Progenitor cell of endocrine pancreas (in vitro differentiated cells): Measurements from ENCODE around the gene LAMB4. TPM values are rescaled to one million over a fixed set of nuclear protein-coding genes. Genes with fewer than 3 reads are reported as not detected.

Source experiments
- DNase-seq: peaks from one replicate; pipeline ENCODE4 v3.0.0; 2021; ENCODE audit warnings: low spot score; ENCODE audit not compliant: unreplicated experiment
- H3K27ac Mint-ChIP-seq: 2 replicates; pipeline ENCODE4 v1.8.0; 2021; ENCODE audit warnings: mild to moderate bottlenecking, moderate library complexity, mixed read lengths
- H3K27me3 Mint-ChIP-seq: 2 replicates; pipeline ENCODE4 v1.8.0; 2021; ENCODE audit warnings: mixed read lengths
- H3K36me3 Mint-ChIP-seq: 2 replicates; pipeline ENCODE4 v1.8.0; 2022; ENCODE audit warnings: mixed read lengths; ENCODE audit not compliant: insufficient read depth
- H3K4me1 Mint-ChIP-seq: 2 replicates; pipeline ENCODE4 v1.8.0; 2021; ENCODE audit warnings: low read depth, mixed read lengths
- H3K4me3 Mint-ChIP-seq: 2 replicates; pipeline ENCODE4 v1.8.0; 2021; ENCODE audit warnings: low read depth, mild to moderate bottlenecking, moderate library complexity, mixed read lengths
- H3K9me3 Mint-ChIP-seq: 2 replicates; pipeline ENCODE4 v1.8.0; 2021; ENCODE audit warnings: low read depth, mixed read lengths
- total RNA-seq: library from RNA; stranded (reverse); gene quantifications from 2 replicates; pipeline ENCODE4 v1.2.1, GENCODE V29; 2021
- TF ChIP-seq, protein P1 (sequence below): fragments of 200-600 bp; sonication (generic); IDR thresholded peaks from one replicate; pipeline ENCODE4 v1.5.0; 2021; ENCODE audit warnings: antibody characterized with exemption, mild to moderate bottlenecking; ENCODE audit not compliant: unreplicated experiment

The LAMB4 gene
- total RNA-seq, 1 donor from 2014 or later: 0.12 TPM

DNA sequence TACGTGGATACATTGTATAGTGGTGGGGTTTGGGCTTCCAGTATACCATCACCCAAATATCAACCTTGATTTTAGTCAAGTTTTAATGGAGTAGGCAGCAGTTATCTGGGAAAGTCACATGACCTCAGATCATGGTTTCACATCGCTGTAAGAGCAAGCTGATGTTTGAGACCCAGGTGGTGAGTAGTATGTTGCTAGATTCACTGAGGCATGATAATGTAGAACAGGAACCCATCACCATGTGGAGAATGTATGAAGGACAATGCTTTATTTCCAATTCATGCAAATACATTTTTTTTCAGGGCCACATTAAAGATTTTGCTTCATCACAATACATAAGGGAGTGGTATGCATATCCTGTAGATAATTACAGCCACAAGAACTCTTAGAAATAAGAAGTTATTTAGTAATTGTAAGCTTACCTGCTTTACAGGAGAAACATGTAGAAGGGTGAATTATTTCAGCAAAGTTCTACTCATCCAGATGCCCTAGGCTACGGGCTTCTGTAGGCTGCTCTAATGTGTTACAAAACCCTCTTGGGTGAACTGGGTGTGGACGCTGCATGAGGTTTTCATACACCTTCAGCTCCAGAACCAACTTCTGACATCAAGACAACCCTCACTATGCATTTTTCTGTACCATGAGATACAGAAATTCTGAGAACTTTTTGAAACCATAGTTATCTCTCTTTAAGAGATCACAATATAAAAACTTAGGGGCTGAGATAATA is 27.6 kb upstream of the LAMB4 start:
- Mint-ChIP-seq H3K4me3 (no peak overlapping the region), H3K27ac (no peak overlapping the region), H3K9me3 (peaks cover 1% of the 10 kb centered on the region), H3K27me3 (no peaks in the 10 kb centered on the region), H3K36me3 (no peaks in the 10 kb centered on the region), H3K4me1 (no peaks in the 10 kb centered on the region)
- DNase-seq: no peak
- TF ChIP-seq, protein P1, sequence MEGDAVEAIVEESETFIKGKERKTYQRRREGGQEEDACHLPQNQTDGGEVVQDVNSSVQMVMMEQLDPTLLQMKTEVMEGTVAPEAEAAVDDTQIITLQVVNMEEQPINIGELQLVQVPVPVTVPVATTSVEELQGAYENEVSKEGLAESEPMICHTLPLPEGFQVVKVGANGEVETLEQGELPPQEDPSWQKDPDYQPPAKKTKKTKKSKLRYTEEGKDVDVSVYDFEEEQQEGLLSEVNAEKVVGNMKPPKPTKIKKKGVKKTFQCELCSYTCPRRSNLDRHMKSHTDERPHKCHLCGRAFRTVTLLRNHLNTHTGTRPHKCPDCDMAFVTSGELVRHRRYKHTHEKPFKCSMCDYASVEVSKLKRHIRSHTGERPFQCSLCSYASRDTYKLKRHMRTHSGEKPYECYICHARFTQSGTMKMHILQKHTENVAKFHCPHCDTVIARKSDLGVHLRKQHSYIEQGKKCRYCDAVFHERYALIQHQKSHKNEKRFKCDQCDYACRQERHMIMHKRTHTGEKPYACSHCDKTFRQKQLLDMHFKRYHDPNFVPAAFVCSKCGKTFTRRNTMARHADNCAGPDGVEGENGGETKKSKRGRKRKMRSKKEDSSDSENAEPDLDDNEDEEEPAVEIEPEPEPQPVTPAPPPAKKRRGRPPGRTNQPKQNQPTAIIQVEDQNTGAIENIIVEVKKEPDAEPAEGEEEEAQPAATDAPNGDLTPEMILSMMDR: no peak

DNA sequence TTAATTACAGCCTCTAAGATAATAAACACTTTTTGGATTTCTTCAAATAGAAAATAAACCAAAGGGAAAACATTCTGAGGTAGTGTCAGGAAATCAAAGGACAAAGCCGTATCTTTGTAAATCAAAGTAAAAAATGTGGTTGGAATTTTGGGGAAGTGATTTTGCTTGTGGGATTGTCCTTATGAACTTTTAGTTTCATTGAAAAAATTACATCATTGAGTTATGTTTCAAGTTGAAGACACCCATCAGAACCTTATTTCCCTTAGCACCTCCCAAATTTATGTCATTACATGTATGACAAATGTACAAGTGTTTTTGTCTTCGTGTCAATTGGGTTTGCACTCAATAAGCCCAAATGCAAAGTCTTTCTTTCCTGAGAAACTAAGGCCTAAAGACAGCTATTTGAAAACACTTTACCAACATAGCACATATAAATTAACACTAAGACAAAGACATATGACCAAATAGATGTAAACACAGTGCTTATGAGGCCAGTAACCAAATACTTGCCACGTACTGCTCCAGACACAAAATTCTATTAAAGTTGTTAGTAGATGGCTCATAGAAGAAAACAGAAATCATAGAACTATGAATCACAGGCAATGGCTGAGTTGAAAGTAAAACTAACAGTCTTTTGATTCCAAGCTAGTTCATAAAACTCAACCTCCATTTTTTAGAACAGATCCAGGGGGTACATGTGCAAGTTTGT is 26.9 kb upstream of the LAMB4 start:
- no peak overlapping the region for H3K4me3 Mint-ChIP-seq
- TF ChIP-seq, protein P1: no peak
- no peaks in the 10 kb centered on the region for H3K36me3 Mint-ChIP-seq
- H3K4me1 Mint-ChIP-seq: no peaks in the 10 kb centered on the region
- H3K27me3 Mint-ChIP-seq: no peaks in the 10 kb centered on the region
- H3K27ac Mint-ChIP-seq: no peak overlapping the region
- H3K9me3 Mint-ChIP-seq: peaks cover 4% of the 10 kb centered on the region
- no peak for DNase-seq

DNA sequence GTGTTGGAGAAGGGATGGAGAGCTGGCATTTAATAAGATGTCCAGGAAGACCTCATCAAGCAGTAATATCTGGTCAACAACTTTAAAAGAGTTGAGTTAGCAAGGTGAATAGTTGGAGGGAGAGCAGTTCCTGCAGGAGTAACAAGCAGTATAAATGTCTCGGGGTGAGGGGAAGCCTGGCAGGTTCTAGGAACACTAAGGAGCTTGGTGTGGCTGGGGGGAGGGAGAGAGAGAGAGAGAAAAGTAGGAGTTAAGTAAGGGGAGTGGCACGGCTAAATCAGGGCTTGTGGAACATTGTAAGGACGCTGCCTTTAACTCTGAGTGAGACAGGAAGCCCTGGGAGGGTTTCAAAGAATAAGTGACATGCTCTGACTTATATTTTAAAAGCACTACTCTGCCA is 22.0 kb upstream of the LAMB4 start:
- no peak overlapping the region for H3K4me3 Mint-ChIP-seq
- no peaks in the 10 kb centered on the region for H3K36me3 Mint-ChIP-seq
- H3K9me3 Mint-ChIP-seq: peaks cover 4% of the 10 kb centered on the region
- no peak overlapping the region for H3K27ac Mint-ChIP-seq
- TF ChIP-seq, protein P1: no peak
- no peaks in the 10 kb centered on the region for H3K4me1 Mint-ChIP-seq
- DNase-seq: no peak
- H3K27me3 Mint-ChIP-seq: no peaks in the 10 kb centered on the region

DNA sequence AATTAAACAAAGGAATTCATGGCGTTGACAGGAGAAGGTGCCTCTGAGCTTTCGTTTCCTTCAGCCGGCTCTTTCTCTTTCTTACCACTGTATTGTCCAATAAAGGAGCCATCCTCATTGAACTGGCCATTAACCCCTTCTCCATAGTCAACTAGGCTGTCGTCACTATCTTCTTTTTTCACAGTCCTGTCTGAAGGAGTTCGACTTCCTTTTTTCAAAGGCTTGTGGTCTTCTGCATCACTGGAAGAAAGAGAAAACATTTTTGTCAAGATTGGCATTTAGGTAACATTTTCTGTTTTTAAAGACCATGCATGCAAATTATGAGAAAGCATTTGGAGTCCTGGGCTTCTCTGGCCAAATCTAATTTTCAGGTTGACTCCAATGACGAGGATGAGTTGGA is 19.7 kb upstream of the LAMB4 start:
- no peaks in the 10 kb centered on the region for H3K36me3 Mint-ChIP-seq
- no peak overlapping the region for H3K27ac Mint-ChIP-seq
- TF ChIP-seq, protein P1: no peak
- no peaks in the 10 kb centered on the region for H3K27me3 Mint-ChIP-seq
- H3K4me1 Mint-ChIP-seq: no peaks in the 10 kb centered on the region
- DNase-seq: no peak
- H3K9me3 Mint-ChIP-seq: peaks cover 4% of the 10 kb centered on the region
- H3K4me3 Mint-ChIP-seq: no peak overlapping the region

DNA sequence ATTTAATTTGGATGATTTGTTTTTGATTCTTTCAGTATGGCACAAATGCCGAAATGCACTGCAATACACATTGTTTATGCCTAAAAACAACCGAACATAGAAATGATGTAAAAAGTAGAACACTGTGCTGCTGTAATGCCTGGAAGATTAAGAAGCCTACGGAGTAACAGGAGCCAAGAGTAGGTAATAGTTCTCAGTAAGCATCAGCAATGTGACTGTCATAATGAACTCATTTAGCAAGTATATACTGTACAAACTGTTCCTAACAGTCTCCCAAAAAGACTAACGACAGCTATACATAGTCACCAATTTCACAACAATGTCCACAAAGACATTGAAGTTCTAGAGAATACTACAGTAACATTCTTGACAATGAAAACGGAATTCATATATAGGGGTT is 19.0 kb upstream of the LAMB4 start:
- H3K27ac Mint-ChIP-seq: no peak overlapping the region
- H3K27me3 Mint-ChIP-seq: no peaks in the 10 kb centered on the region
- H3K4me1 Mint-ChIP-seq: no peaks in the 10 kb centered on the region
- no peaks in the 10 kb centered on the region for H3K36me3 Mint-ChIP-seq
- TF ChIP-seq, protein P1: no peak
- peaks cover 4% of the 10 kb centered on the region for H3K9me3 Mint-ChIP-seq
- H3K4me3 Mint-ChIP-seq: no peak overlapping the region
- no peak for DNase-seq
